ENCODE measurements around the gene TTC34.

Gene TTC34

DNA sequence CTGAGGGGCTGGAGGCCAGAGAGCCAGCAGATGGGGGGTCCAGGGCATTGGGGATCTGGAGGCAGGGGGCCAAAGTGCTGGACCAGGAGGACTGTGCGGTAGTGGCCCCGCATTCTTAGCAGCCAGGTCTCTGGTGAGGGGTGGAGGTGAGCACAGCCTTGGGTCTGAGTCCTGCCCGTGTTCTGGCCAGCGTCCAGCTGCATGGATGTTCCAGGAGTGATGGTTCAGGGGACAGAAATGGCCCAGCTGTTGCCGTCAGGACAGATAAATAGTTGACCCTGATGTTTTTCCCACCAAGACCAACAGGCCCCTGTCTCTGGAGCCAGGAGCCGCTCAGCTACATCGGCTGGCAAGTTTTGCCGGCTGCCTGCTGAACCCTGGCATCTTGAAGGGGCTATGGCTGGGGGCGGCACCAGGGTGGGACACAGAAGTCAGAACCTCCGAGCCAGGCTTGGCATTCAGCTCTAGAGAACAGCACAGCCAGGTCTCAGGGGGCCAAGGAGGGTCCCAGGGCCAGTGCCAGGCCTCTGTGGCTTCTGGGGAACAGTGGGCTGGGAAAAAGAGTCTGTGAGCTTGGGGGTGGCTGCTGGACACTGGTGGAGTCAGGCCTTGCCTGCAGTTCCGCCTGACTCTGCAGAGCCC lies 19.4 kb upstream of the TTC34 start:
- ChIA-PET CTCF (interaction anchor here (0.6 to 1.9 kb wide), 3 partner anchors 101 to 661 kb away, joined by 3 to 7 read pairs (median 4); no protein-coding TSS in a partner anchor), POLR2A (no interaction called here)
- DNase-seq (ENCODE audit: extremely low spot score): no peak
- no peak for TF ChIP-seq TARDBP (IDR thresholded peaks at IDR 0.05)
- no peak for TF ChIP-seq ELF4 (IDR thresholded peaks at IDR 0.05)

DNA sequence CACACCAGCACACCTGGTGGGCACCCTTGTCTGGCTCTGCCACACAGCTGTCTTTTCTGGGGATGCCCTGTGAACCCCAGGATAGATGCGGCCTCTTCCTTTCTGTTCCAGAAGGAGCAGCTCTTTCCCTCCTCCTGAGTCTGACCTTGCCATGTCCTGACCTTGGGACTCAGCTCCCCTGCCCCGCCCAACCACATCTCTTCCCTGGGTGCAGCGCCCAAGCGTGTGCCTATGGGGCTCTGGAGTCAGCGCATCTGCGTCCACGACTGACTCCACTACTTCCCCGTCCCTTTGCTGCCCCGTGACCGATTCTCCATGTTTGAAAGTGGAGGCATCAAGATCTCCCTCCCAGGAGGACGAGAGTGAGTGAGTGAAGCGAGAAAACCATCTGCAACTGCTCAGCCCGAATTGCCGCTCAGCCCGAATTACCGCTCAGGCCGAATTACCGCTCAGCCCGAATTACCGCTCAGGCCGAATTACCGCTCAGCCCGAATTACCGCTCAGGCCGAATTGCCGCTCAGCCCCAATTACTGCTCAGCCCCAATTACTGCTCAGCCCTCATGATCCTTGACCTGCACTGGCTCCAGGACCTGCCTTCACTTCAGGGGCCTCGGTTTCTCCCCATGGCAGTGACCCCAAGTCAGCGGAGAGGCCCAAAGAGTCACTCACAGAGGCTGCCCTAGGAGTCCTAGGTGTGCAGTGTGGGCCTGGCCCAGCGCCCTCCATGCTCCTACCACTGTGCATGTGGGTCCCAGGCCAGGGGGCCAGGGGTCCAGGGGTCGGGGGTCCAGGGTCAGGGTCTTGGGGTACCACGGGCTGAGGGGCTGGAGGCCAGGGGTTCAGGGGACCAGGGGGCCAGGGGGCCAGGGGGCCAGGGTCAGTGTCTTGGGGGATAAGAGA lies 18.6 kb upstream of the TTC34 start:
- TF ChIP-seq ZNF384 (IDR thresholded peaks at IDR 0.05) (no peak), SUZ12 (IDR thresholded peaks at IDR 0.05) (no peak), BHLHE40 (IDR thresholded peaks at IDR 0.05; ENCODE audit: borderline replicate concordance) (no peak), L3MBTL2 (conservative IDR thresholded peaks at IDR 0.05) (no peak), FOXA1 (IDR thresholded peaks at IDR 0.05) (no peak), TARDBP (IDR thresholded peaks at IDR 0.05) (no peak), FOXK2 (IDR thresholded peaks at IDR 0.05) (no peak), NFRKB (IDR thresholded peaks at IDR 0.05) (no peak), HDGF (IDR thresholded peaks at IDR 0.05; ENCODE audit: borderline replicate concordance) (no peak), CTBP1 (IDR thresholded peaks at IDR 0.05; ENCODE audit: borderline replicate concordance) (no peak), SP1 (IDR thresholded peaks at IDR 0.05) (no peak), ELF4 (IDR thresholded peaks at IDR 0.05) (no peak), ARNT (IDR thresholded peaks at IDR 0.05) (no peak)
- TF ChIP-seq, protein P1, sequence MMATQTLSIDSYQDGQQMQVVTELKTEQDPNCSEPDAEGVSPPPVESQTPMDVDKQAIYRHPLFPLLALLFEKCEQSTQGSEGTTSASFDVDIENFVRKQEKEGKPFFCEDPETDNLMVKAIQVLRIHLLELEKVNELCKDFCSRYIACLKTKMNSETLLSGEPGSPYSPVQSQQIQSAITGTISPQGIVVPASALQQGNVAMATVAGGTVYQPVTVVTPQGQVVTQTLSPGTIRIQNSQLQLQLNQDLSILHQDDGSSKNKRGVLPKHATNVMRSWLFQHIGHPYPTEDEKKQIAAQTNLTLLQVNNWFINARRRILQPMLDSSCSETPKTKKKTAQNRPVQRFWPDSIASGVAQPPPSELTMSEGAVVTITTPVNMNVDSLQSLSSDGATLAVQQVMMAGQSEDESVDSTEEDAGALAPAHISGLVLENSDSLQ (IDR thresholded peaks at IDR 0.05): no peak
- POLR2A ChIA-PET: no interaction called here
- CTCF ChIA-PET: interaction anchor here (0.6 to 0.7 kb wide), 2 partner anchors 612 to 661 kb away, joined by 3 to 4 read pairs; no protein-coding TSS in a partner anchor
- DNase-seq (ENCODE audit: extremely low spot score): no peak

DNA sequence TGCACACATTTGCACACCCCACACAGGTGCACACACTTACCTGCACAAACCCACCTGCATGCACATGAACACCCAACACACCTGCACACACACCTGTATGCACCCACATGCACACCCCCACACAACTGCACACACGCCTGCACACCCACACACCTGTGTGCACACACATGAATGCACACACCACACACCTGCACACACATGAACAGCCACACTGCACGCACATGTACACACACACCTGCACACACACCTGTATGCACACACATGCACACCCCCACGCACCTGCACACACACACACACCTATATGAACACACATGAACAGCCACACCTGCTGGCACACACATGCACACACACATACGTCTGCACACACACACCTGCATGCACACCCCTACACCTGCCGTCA lies 17.9 kb upstream of the TTC34 start:
- ChIA-PET CTCF (interaction anchor here (0.7 kb wide), 1 partner anchor 613 kb away, joined by 4 read pairs; no protein-coding TSS in a partner anchor), POLR2A (no interaction called here)
- TF ChIP-seq FOXK2 (IDR thresholded peaks at IDR 0.05) (no peak), BHLHE40 (IDR thresholded peaks at IDR 0.05; ENCODE audit: borderline replicate concordance) (no peak)
- TF ChIP-seq, protein P1 (IDR thresholded peaks at IDR 0.05): no peak
- no peak for DNase-seq (ENCODE audit: extremely low spot score)

DNA sequence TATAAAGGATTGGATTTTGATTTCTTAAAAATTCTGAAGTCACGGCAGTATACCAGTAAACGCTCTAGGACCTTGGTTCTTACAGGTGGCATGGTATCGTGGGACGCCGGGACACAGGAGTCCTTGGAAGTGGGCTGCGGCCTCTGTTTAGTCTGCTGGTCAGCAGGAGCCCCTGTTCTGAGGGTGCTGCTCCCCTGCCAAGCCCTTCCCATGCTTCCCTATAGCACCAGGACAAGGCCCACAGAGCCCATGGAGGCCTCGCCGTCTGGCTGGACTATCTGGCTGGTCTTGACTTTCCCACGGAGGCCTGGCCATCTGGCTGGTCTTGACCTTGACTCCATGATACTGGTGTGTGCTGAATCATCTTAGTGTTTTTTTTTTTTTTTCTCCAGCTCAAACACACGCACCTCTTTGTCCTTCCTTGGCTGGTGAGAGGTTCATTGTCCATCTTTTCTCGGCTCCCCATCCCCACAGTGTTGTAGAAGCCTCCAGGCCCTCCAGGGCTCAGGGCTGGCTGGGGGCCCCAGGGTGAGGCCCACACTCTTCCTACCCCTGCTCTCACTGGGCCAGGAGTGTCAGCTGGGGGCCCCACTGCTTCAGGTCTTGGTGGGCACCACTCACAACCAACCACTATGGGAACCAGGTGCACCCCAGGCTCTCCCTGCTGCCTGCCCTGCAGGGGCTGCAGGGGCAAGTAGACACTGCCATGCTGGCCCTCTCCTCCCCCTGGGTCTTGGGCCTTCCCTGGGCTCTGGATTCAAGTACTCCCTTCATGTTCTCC lies 16.5 kb upstream of the TTC34 start:
- DNase-seq (ENCODE audit: extremely low spot score): no peak
- TF ChIP-seq L3MBTL2 (conservative IDR thresholded peaks at IDR 0.05) (no peak), NFRKB (IDR thresholded peaks at IDR 0.05) (no peak), ZNF384 (IDR thresholded peaks at IDR 0.05) (no peak), LEF1 (IDR thresholded peaks at IDR 0.05; ENCODE audit: borderline replicate concordance) (no peak), HDGF (IDR thresholded peaks at IDR 0.05; ENCODE audit: borderline replicate concordance) (no peak), ELF4 (IDR thresholded peaks at IDR 0.05) (no peak), SP1 (IDR thresholded peaks at IDR 0.05) (no peak), BHLHE40 (IDR thresholded peaks at IDR 0.05; ENCODE audit: borderline replicate concordance) (no peak), FOXM1 (IDR thresholded peaks at IDR 0.05; ENCODE audit: borderline replicate concordance) (no peak), CTBP1 (IDR thresholded peaks at IDR 0.05; ENCODE audit: borderline replicate concordance) (no peak), ARNT (IDR thresholded peaks at IDR 0.05) (no peak), FOXA1 (IDR thresholded peaks at IDR 0.05) (no peak), SUZ12 (IDR thresholded peaks at IDR 0.05) (no peak), TARDBP (IDR thresholded peaks at IDR 0.05) (no peak), FOXK2 (IDR thresholded peaks at IDR 0.05) (no peak)
- TF ChIP-seq, protein P1 (IDR thresholded peaks at IDR 0.05): no peak
- POLR2A ChIA-PET: no interaction called here
- CTCF ChIA-PET: no interaction called here

DNA sequence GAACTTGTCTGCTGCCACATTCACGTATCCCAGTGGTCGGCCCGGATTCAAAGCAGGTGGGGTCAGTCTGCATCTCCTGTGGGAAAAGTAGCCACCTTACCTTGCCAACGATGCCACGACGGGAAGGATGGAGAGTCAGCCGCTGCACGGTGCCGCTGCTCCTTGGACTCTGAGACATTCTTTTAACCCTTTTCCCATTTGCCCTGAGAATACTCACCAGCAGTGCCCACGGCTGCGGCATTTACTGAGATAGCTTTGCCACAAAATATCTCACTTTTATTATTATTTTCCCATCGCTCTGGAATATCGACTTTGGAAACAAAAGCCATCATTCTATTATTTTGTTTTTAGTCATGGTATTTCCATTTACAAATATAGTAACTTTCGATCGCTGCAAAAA lies 15.3 kb upstream of the TTC34 start:
- no peak for DNase-seq (ENCODE audit: extremely low spot score)
- POLR2A ChIA-PET: no interaction called here
- TF ChIP-seq, protein P1 (IDR thresholded peaks at IDR 0.05): no peak
- TF ChIP-seq FOXA1 (IDR thresholded peaks at IDR 0.05): no peak
- TF ChIP-seq FOXM1 (IDR thresholded peaks at IDR 0.05; ENCODE audit: borderline replicate concordance): no peak
- no peak for TF ChIP-seq TARDBP (IDR thresholded peaks at IDR 0.05)
- TF ChIP-seq ELF4 (IDR thresholded peaks at IDR 0.05): no peak
- no peak for TF ChIP-seq SUZ12 (IDR thresholded peaks at IDR 0.05)
- no peak for TF ChIP-seq SP1 (IDR thresholded peaks at IDR 0.05)
- TF ChIP-seq ZNF384 (IDR thresholded peaks at IDR 0.05): no peak
- CTCF ChIA-PET: no interaction called here

Data from HEK293T (cell line).